Measurements from ENCODE around the gene TNS4. TPM values are rescaled to one million over a fixed set of nuclear protein-coding genes. Genes with fewer than 3 reads are reported as not detected.

The TNS4 gene
- total and polyA plus RNA-seq, 9 of the 15 experiments (the other 6 are each of a cell fraction or from before 2014, with no cell fraction given): 0.04 to 0.73 (median 0.24) TPM; not detected in 1

DNA sequence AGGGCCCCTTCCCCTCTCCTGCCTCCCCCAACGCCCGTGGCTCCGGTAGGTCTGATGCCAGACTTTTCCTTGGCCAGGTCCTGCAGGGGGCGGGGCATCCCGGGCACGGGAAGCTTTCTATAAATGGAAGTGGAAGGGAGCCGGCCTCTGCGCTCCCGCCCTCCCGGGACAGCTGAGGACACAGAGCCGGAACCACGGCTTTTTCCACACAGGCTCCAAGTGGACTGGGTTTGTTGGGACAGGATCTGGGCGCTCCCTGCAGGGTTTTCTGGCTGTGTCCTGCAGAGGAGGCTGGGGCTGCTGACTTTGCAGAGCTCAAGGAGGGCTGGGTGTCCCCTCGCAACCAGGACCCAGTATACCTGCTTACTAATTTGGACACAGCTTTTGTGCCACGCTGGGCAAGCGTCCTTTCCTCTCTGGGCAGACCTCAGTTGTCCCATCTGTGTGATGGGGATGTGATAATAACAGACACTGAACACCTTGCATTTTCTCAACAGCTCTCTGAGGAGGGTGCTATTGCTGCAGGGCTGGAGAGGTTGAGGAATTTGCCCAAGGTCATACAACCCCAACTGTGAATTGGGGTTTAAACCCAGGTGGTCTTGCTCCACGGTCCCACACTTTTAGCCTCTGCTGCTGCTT is 1.8 kb downstream of the TNS4 start (continued):
- TF ChIP-seq, protein P1, sequence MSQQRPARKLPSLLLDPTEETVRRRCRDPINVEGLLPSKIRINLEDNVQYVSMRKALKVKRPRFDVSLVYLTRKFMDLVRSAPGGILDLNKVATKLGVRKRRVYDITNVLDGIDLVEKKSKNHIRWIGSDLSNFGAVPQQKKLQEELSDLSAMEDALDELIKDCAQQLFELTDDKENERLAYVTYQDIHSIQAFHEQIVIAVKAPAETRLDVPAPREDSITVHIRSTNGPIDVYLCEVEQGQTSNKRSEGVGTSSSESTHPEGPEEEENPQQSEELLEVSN (IDR thresholded peaks at IDR 0.05; ENCODE audit: borderline replicate concordance in 1 of 2, extremely low read depth in 1 of 2, insufficient read depth in 1 of 2, insufficient read length in 1 of 2, low read depth in 1 of 2, low read length in 1 of 2, poor library complexity in 1 of 2, severe bottlenecking in 1 of 2): no peak
- TF ChIP-seq RBM34 (IDR thresholded peaks at IDR 0.05; ENCODE audit: borderline replicate concordance, insufficient read depth, low read length) (no peak), POLR2G (IDR thresholded peaks at IDR 0.05; ENCODE audit: low read depth, low read length) (no peak), KDM1A (IDR thresholded peaks at IDR 0.05) (peak in 1 of 2 experiments; percentile 63; a peak in 2 of 4 replicates), ZBTB9 (CRISPR knock-in tag; IDR thresholded peaks at IDR 0.05) (no peak), MED1 (CRISPR knock-in tag; IDR thresholded peaks at IDR 0.05; ENCODE audit: borderline replicate concordance) (no peak), RBBP5 (IDR thresholded peaks at IDR 0.05; ENCODE audit: borderline replicate concordance, insufficient read depth, low read length, poor library complexity, severe bottlenecking) (no peak)

All from K562 (cell line).